ENCODE data around the gene CRCP.

- no peak for TF ChIP-seq EZH2 (IDR thresholded peaks at IDR 0.05; ENCODE audit: insufficient read depth, low read length)
- no peak for TF ChIP-seq CTCF (IDR thresholded peaks at IDR 0.05; ENCODE audit: insufficient read depth, low read depth, low read length)
Measured at GRCh38 chr7:66070222-66070621, 44.4 kb upstream of the CRCP start.

Measured in astrocyte (in vitro differentiated cells and primary cell).